Chondrocyte (in vitro differentiated cells): ENCODE data around the gene MATN3. TPM values are rescaled to one million over a fixed set of nuclear protein-coding genes. Genes with fewer than 3 reads are reported as not detected.

ENCODE experiments used
- DNase-seq: peaks from one replicate; pipeline ENCODE4 v3.0.0; 2021; ENCODE audit warnings: mixed read lengths, low spot score
- H3K27ac Mint-ChIP-seq: one replicate; pipeline ENCODE4 v1.8.0; 2021; ENCODE audit warnings: mild to moderate bottlenecking, moderate library complexity, mixed read lengths; ENCODE audit not compliant: unreplicated experiment
- H3K27me3 Mint-ChIP-seq: 2 replicates; pipeline ENCODE4 v1.8.0; 2021; ENCODE audit warnings: low read depth, mixed read lengths
- H3K36me3 Mint-ChIP-seq: 2 replicates; pipeline ENCODE4 v1.8.0; 2021; ENCODE audit warnings: low read depth, mixed read lengths
- H3K4me1 Mint-ChIP-seq: 2 replicates; pipeline ENCODE4 v1.8.0; 2021; ENCODE audit warnings: low read depth, mild to moderate bottlenecking, mixed read lengths
- H3K4me3 Mint-ChIP-seq: one replicate; pipeline ENCODE4 v1.8.0; 2021; ENCODE audit warnings: mild to moderate bottlenecking, moderate library complexity, mixed read lengths; ENCODE audit not compliant: unreplicated experiment
- H3K9me3 Mint-ChIP-seq: 2 replicates; pipeline ENCODE4 v1.8.0; 2021; ENCODE audit warnings: low read depth, mixed read lengths
- long read RNA-seq: library from polyadenylated mRNA; stranded (forward); transcript quantifications from one replicate; pipeline ENCODE4 v2.0.0, GENCODE V29; 2021
- total RNA-seq: library from RNA; stranded (reverse); gene quantifications from 3 replicates; pipeline ENCODE4 v1.2.1, GENCODE V29; 2021
- TF ChIP-seq, protein P1 (sequence below): fragments of 200-600 bp; sonication (generic); IDR thresholded peaks from 2 replicates; pipeline ENCODE4 v1.5.0; 2021; ENCODE audit warnings: antibody characterized with exemption, mild to moderate bottlenecking, moderate library complexity

Gene MATN3
- total RNA-seq, result 17.0 to 17.7 TPM (median 17.0 TPM) in 3 replicates
- long read RNA-seq, transcript MATN3-201 (8 exons, 2,524 nt), result major isoform, 83 of 87 reads
- long read RNA-seq, partial matches to known transcripts, result 3 of 87 reads
- long read RNA-seq, other reads (novel, unspliced or antisense), result 1 of 87 reads

- no peak for DNase-seq
- Mint-ChIP-seq H3K27me3 (no peaks in the 10 kb centered on the region), H3K27ac (peak within 1 kb of the TSS; percentile 89), H3K9me3 (peaks cover 5% of the 10 kb centered on the region), H3K4me1 (peaks cover 21% of the 10 kb centered on the region), H3K36me3 (no peaks in the 10 kb centered on the region), H3K4me3 (peak within 1 kb of the TSS; percentile 74)
- TF ChIP-seq, protein P1, sequence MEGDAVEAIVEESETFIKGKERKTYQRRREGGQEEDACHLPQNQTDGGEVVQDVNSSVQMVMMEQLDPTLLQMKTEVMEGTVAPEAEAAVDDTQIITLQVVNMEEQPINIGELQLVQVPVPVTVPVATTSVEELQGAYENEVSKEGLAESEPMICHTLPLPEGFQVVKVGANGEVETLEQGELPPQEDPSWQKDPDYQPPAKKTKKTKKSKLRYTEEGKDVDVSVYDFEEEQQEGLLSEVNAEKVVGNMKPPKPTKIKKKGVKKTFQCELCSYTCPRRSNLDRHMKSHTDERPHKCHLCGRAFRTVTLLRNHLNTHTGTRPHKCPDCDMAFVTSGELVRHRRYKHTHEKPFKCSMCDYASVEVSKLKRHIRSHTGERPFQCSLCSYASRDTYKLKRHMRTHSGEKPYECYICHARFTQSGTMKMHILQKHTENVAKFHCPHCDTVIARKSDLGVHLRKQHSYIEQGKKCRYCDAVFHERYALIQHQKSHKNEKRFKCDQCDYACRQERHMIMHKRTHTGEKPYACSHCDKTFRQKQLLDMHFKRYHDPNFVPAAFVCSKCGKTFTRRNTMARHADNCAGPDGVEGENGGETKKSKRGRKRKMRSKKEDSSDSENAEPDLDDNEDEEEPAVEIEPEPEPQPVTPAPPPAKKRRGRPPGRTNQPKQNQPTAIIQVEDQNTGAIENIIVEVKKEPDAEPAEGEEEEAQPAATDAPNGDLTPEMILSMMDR, result no peak
Measured at GRCh38 chr2:20012282-20013125, at the start of gene MATN3. TSS of gene MATN3 (minus strand) at chr2:20012668. CDS start at chr2:20012631, 37 bp downstream.

DNA sequence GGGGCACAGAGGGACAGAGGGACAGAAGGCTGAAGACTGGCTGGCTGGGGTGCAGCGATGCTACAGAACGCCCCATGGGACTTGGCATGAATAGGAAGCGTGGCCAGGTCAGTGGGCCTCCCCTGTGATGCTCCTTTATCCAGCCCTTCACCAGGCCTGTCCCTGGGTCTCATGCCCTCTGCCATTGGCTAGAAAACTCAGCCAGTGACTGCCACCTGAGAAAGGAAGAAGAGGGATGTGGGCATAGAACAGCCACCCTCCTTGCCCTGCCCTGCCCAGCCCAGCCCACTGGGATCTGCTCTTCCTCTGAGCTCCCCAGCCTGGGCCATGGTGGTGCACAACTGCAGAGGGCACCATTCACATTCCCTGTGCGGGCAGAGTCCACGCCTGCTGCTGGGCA is 49.5 kb upstream of the MATN3 start:
- no peak overlapping the region for H3K4me3 Mint-ChIP-seq
- H3K27me3 Mint-ChIP-seq, result no peaks in the 10 kb centered on the region
- DNase-seq, result no peak
- H3K36me3 Mint-ChIP-seq, result peaks cover 11% of the 10 kb centered on the region
- H3K9me3 Mint-ChIP-seq, result peaks cover 20% of the 10 kb centered on the region
- TF ChIP-seq, protein P1, result no peak
- H3K4me1 Mint-ChIP-seq, result peaks cover 46% of the 10 kb centered on the region
- H3K27ac Mint-ChIP-seq, result peak overlapping the region; percentile 98

DNA sequence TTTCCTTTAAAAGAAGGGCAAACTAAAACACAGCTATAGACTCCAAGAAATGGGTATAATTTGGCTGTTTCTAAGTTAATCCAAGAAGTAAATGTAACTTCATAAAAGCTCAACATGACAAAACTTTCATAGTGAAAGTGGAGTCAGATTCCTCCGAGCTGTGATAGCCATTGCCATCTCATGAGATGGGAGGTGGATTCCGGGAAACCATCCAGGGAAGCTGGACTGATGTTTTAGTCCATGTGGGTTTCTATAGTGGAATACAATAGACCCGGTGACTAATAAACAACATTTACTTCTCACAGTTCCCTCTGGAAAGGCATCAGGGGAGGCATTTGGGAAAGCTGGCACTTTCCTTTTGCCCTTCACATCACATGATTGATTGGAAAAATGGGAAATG is 49.0 kb upstream of the MATN3 start:
- peaks cover 10% of the 10 kb centered on the region for H3K36me3 Mint-ChIP-seq
- peaks cover 43% of the 10 kb centered on the region for H3K4me1 Mint-ChIP-seq
- peaks cover 19% of the 10 kb centered on the region for H3K9me3 Mint-ChIP-seq
- DNase-seq, result no peak
- H3K4me3 Mint-ChIP-seq, result peak overlapping the region; percentile 19
- TF ChIP-seq, protein P1, result no peak
- no peaks in the 10 kb centered on the region for H3K27me3 Mint-ChIP-seq
- H3K27ac Mint-ChIP-seq, result peak overlapping the region; percentile 66

DNA sequence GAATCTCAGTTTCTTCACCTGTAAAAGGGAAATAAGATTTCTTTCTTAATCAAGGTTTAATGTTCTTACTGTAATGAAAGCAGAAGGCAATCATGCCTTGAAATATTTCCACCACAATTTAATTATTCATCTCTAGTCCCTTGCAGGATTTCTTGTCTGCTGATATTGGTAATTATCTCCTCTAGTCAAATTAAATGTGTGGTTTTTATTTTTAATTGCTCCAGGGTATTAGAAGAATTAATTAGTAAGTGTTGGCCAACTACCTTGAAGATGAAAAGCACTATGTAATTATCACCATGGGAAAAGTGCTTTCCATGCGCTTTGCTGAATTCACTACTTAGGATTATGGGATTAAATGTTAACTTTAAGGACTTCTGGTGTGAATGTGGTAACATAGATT is 47.6 kb upstream of the MATN3 start:
- DNase-seq, result no peak
- H3K4me3 Mint-ChIP-seq, result no peak overlapping the region
- no peaks in the 10 kb centered on the region for H3K27me3 Mint-ChIP-seq
- peaks cover 6% of the 10 kb centered on the region for H3K36me3 Mint-ChIP-seq
- no peak overlapping the region for H3K27ac Mint-ChIP-seq
- H3K9me3 Mint-ChIP-seq, result peaks cover 9% of the 10 kb centered on the region
- H3K4me1 Mint-ChIP-seq, result peaks cover 30% of the 10 kb centered on the region
- TF ChIP-seq, protein P1, result no peak

DNA sequence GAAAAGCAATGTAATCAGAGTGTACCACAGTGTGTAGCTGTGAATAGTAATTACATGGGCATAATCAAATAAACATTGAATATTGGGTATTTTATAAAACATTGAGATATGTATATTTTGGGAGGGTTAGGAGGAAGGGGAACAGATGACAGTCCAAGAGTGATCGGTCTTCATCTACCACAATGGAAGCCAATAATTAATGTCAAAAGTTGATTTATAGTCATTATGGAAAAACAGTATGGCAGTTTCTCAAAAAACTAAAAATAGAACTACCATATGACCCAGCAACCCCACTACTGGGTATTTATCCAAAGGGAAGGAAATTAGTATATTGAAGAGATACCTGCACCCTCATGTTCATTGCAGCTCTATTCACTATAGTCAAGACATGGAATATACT is 44.8 kb upstream of the MATN3 start:
- Mint-ChIP-seq H3K9me3 (no peaks in the 10 kb centered on the region), H3K4me1 (peaks cover 12% of the 10 kb centered on the region), H3K36me3 (no peaks in the 10 kb centered on the region), H3K27me3 (no peaks in the 10 kb centered on the region), H3K4me3 (no peak overlapping the region), H3K27ac (no peak overlapping the region)
- DNase-seq, result no peak
- TF ChIP-seq, protein P1, result no peak
